A673 (cell line): Measurements from ENCODE around the gene SLX9. TPM values are rescaled to one million over a fixed set of nuclear protein-coding genes. Genes with fewer than 3 reads are reported as not detected.

Experiments used
- BruUV-seq: library from RNA; stranded (reverse); fragments of 400-500 nt; replicated peaks from 2 replicates; lab custom pipeline; 2021; lab: Mats Ljungman, UMichigan
- CTCF ChIA-PET: fragments of 300-600 bp; sonication (Branson Sonifier 250); formaldehyde crosslinking; loops from one replicate; lab custom pipeline; 2022; ENCODE audit warnings: antibody characterized with exemption; lab: Charles Lee
- POLR2A ChIA-PET: fragments of 300-600 bp; sonication (Branson Sonifier 250); formaldehyde crosslinking; loops from one replicate; lab custom pipeline; 2022; ENCODE audit warnings: antibody characterized with exemption; ENCODE audit not compliant: low non-redundant PET; lab: Charles Lee
- DNase-seq: peaks from one replicate; pipeline ENCODE4 v3.0.0-alpha.2; 2015; ENCODE audit warnings: low spot score
- H3K27ac ChIP-seq: fragments of 200-600 bp; sonication (generic); 2 replicates; pipeline ENCODE4 v1.5.1; 2016; ENCODE audit warnings: mixed run types, low read depth, mild to moderate bottlenecking, mixed read lengths, antibody characterized with exemption, low read length; ENCODE audit not compliant: poor library complexity, severe bottlenecking
- H3K27me3 ChIP-seq: fragments of 200-600 bp; sonication (generic); replicated peaks from 2 replicates; pipeline ENCODE4 v1.6.1; 2017; ENCODE audit warnings: mixed run types, low read depth, mild to moderate bottlenecking, mixed read lengths, antibody characterized with exemption, low read length; ENCODE audit not compliant: insufficient read depth, poor library complexity
- H3K36me3 ChIP-seq: fragments of 200-600 bp; sonication (generic); 2 replicates; pipeline ENCODE4 v1.6.1; 2016; ENCODE audit warnings: mixed run types, mild to moderate bottlenecking, mixed read lengths, antibody characterized with exemption, low read length; ENCODE audit not compliant: insufficient read depth, poor library complexity, severe bottlenecking
- H3K4me1 ChIP-seq: fragments of 200-600 bp; sonication (generic); 2 replicates; pipeline ENCODE4 v1.6.1; 2017; ENCODE audit warnings: mixed run types, mild to moderate bottlenecking, mixed read lengths, antibody characterized with exemption, low read length; ENCODE audit not compliant: insufficient read depth, poor library complexity, severe bottlenecking
- H3K4me3 ChIP-seq: fragments of 200-600 bp; sonication (generic); 2 replicates; pipeline ENCODE4 v1.5.1; 2016; ENCODE audit warnings: low read depth, mixed run types, mild to moderate bottlenecking, mixed read lengths, low read length; ENCODE audit not compliant: poor library complexity, severe bottlenecking
- H3K9me3 ChIP-seq: fragments of 200-600 bp; sonication (generic); 2 replicates; pipeline ENCODE4 v1.6.1; 2016; ENCODE audit warnings: mixed run types, low read depth, mild to moderate bottlenecking, mixed read lengths, antibody characterized with exemption, low read length; ENCODE audit not compliant: poor library complexity, severe bottlenecking
- CTCF ChIP-seq: fragments of 300-800, 200-600 bp; sonication (generic); conservative IDR thresholded peaks from 2 replicates; pipeline ENCODE4 v1.5.1; 2017; ENCODE audit warnings: low read depth, mild to moderate bottlenecking, antibody characterized with exemption, low read length, moderate library complexity, mixed read lengths
- EZH2 ChIP-seq: fragments of 200-600 bp; sonication (generic); IDR thresholded peaks from 2 replicates; pipeline ENCODE4 v1.6.1; 2017; ENCODE audit warnings: borderline replicate concordance, low read depth, mild to moderate bottlenecking, mixed read lengths, antibody characterized with exemption, low read length; ENCODE audit not compliant: poor library complexity, severe bottlenecking
- intact Hi-C: fragments of 100-400 bp; cut with micrococcal nuclease; formaldehyde crosslinking; loops from one replicate; pipeline ENCODE4 v1.10.0; 2022; ENCODE audit not compliant: unreplicated experiment
- total RNA-seq: library from RNA; stranded (reverse); gene quantifications from 2 replicates; pipeline ENCODE4 v1.2.3, GENCODE V29; 2021

The SLX9 gene
- total RNA-seq, 1 experiment from 2014 or later: 114 TPM

GRCh38 chr21:45004481-45005247, 64.8 kb downstream of the SLX9 start:
- TF ChIP-seq CTCF (no peak), EZH2 (no peak)
- H3K4me1 ChIP-seq: no peaks in the 10 kb centered on the region
- H3K4me3 ChIP-seq: no peak overlapping the region
- no peak overlapping the region for H3K27ac ChIP-seq
- no TSS peak for BruUV-seq
- H3K27me3 ChIP-seq: no peaks in the 10 kb centered on the region
- no peaks in the 10 kb centered on the region for H3K9me3 ChIP-seq
- no peaks in the 10 kb centered on the region for H3K36me3 ChIP-seq
- POLR2A ChIA-PET: interaction anchor here (0.6 kb wide), 1 partner anchor 1571 kb away, joined by 3 read pairs; no protein-coding TSS in a partner anchor
- DNase-seq: no peak
- intact Hi-C loops: no loop called here
- CTCF ChIA-PET: no interaction called here

- POLR2A ChIA-PET: interaction anchor here (0.6 kb wide), 1 partner anchor 21 kb away, joined by 5 read pairs; no protein-coding TSS in a partner anchor
- Histone ChIP-seq H3K9me3 (no peaks in the 10 kb centered on the region), H3K27ac (no peak overlapping the region), H3K4me3 (no peak overlapping the region), H3K36me3 (no peaks in the 10 kb centered on the region), H3K27me3 (no peaks in the 10 kb centered on the region), H3K4me1 (no peaks in the 10 kb centered on the region)
- TF ChIP-seq CTCF (no peak), EZH2 (no peak)
- CTCF ChIA-PET: no interaction called here
- intact Hi-C loops: no loop called here
- no TSS peak for BruUV-seq
- no peak for DNase-seq
These were observed 66.8 kb downstream of the SLX9 start for GRCh38 chr21:45006536-45007095.

GRCh38 chr21:45009616-45010015, 69.8 kb downstream of the SLX9 start:
- no peak overlapping the region for H3K27ac ChIP-seq
- CTCF ChIA-PET: no interaction called here
- H3K9me3 ChIP-seq: no peaks in the 10 kb centered on the region
- no peaks in the 10 kb centered on the region for H3K36me3 ChIP-seq
- intact Hi-C loops: no loop called here
- H3K4me1 ChIP-seq: peaks cover 7% of the 10 kb centered on the region
- DNase-seq: no peak
- POLR2A ChIA-PET: no interaction called here
- no TSS peak for BruUV-seq
- TF ChIP-seq EZH2 (no peak), CTCF (no peak)
- no peak overlapping the region for H3K4me3 ChIP-seq
- no peaks in the 10 kb centered on the region for H3K27me3 ChIP-seq
